Measurements from ENCODE around the gene THAP5.
"Not testable (repeated sequence)": the region's sequence is repeated elsewhere in the genome, so short reads cannot be mapped to it uniquely, and the experiment has no call there.

THAP5 gene

GRCh38 chr7:108541478-108541877 lies 28.0 kb downstream of the THAP5 start:
- TF ChIP-seq, protein P1, sequence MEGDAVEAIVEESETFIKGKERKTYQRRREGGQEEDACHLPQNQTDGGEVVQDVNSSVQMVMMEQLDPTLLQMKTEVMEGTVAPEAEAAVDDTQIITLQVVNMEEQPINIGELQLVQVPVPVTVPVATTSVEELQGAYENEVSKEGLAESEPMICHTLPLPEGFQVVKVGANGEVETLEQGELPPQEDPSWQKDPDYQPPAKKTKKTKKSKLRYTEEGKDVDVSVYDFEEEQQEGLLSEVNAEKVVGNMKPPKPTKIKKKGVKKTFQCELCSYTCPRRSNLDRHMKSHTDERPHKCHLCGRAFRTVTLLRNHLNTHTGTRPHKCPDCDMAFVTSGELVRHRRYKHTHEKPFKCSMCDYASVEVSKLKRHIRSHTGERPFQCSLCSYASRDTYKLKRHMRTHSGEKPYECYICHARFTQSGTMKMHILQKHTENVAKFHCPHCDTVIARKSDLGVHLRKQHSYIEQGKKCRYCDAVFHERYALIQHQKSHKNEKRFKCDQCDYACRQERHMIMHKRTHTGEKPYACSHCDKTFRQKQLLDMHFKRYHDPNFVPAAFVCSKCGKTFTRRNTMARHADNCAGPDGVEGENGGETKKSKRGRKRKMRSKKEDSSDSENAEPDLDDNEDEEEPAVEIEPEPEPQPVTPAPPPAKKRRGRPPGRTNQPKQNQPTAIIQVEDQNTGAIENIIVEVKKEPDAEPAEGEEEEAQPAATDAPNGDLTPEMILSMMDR (IDR thresholded peaks at IDR 0.05): no peak
- Histone ChIP-seq H3K27me3 (ENCODE audit: control insufficient read depth, insufficient read depth, low read length) (no peaks in the 10 kb centered on the region), H3K79me2 (no peaks in the 10 kb centered on the region)

GRCh38 chr7:108538685-108539084 lies 30.8 kb downstream of the THAP5 start:
- H3K36me3 ChIP-seq (ENCODE audit: control insufficient read depth, insufficient read depth, low read length); H3K9me3 ChIP-seq (ENCODE audit: control insufficient read depth, low read length): not testable (repeated sequence)

More at GRCh38 chr7:108541478-108541877, 28.0 kb downstream of the THAP5 start:
- H3K36me3 ChIP-seq (ENCODE audit: control insufficient read depth, insufficient read depth, low read length): no peaks in the 10 kb centered on the region
- no peak overlapping the region for H3K27ac ChIP-seq
- no peak overlapping the region for H2AFZ ChIP-seq
- H3K9ac ChIP-seq: no peak overlapping the region
- no peak overlapping the region for H3K4me3 ChIP-seq (ENCODE audit: low read depth, low read length)
- H3K4me2 ChIP-seq (ENCODE audit: low read length): no peak overlapping the region
- H3K4me1 ChIP-seq: no peaks in the 10 kb centered on the region
- H3K9me3 ChIP-seq (ENCODE audit: control insufficient read depth, low read length): no peaks in the 10 kb centered on the region

GRCh38 chr7:108538236-108538635 lies 31.3 kb downstream of the THAP5 start:
- H3K4me1 ChIP-seq; H3K9me3 ChIP-seq (ENCODE audit: control insufficient read depth, low read length); H3K27ac ChIP-seq; H3K9ac ChIP-seq; H3K4me3 ChIP-seq (ENCODE audit: low read depth, low read length); H2AFZ ChIP-seq; H3K4me2 ChIP-seq (ENCODE audit: low read length); H3K27me3 ChIP-seq (ENCODE audit: control insufficient read depth, insufficient read depth, low read length); H3K79me2 ChIP-seq; H3K36me3 ChIP-seq (ENCODE audit: control insufficient read depth, insufficient read depth, low read length): not testable (repeated sequence)

More at GRCh38 chr7:108538685-108539084, 30.8 kb downstream of the THAP5 start:
- H3K27ac ChIP-seq; H3K4me1 ChIP-seq; H2AFZ ChIP-seq; H3K79me2 ChIP-seq; H3K27me3 ChIP-seq (ENCODE audit: control insufficient read depth, insufficient read depth, low read length); H3K4me3 ChIP-seq (ENCODE audit: low read depth, low read length); H3K9ac ChIP-seq; H3K4me2 ChIP-seq (ENCODE audit: low read length): not testable (repeated sequence)

DNA sequence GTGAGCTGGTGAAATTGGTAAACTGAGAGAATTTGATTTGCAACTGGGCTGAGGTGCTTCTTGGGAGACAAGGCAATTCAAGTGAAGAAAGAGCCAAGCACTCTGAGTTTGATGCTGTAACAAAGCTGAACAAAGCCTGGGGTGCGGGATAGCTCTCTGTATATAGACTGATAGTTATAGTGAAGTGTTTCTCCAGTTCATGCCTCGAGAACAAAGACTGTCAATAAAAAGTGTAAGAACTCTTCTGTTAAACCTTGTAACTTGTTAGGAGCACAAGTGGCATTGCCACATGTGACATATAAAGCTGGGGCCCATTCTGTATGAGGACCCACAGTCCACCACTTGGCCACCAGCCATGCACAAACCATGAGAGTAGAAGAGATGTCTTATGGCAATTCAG lies 32.3 kb downstream of the THAP5 start:
- Histone ChIP-seq H3K4me1 (no peaks in the 10 kb centered on the region), H3K27ac (no peak overlapping the region), H3K36me3 (ENCODE audit: control insufficient read depth, insufficient read depth, low read length) (no peaks in the 10 kb centered on the region), H3K79me2 (no peaks in the 10 kb centered on the region), H3K27me3 (ENCODE audit: control insufficient read depth, insufficient read depth, low read length) (no peaks in the 10 kb centered on the region), H3K9me3 (ENCODE audit: control insufficient read depth, low read length) (no peaks in the 10 kb centered on the region), H3K4me3 (ENCODE audit: low read depth, low read length) (no peak overlapping the region), H2AFZ (no peak overlapping the region), H3K4me2 (ENCODE audit: low read length) (no peak overlapping the region), H3K9ac (no peak overlapping the region)
- TF ChIP-seq, protein P1 (IDR thresholded peaks at IDR 0.05): no peak

DNA sequence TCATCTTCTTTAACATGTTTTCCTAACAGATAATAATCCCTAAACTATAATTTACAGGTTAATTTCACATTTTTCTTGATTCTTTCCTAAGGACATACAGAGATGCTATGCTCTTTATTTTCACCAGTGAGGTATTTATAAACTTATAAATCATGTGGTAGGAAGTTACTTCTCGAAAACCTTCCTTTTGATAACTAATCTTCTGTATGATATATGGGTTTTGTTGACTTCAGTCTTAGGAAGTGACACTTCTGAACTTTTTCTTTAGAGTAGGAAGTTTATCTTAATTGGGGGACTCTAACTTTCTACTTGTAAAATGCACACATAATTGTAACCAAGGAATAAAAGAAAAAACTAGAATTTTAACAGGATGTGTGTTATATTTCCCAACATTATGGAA lies 33.8 kb downstream of the THAP5 start:
- H3K9ac ChIP-seq: no peak overlapping the region
- no peaks in the 10 kb centered on the region for H3K9me3 ChIP-seq (ENCODE audit: control insufficient read depth, low read length)
- H2AFZ ChIP-seq: no peak overlapping the region
- TF ChIP-seq, protein P1 (IDR thresholded peaks at IDR 0.05): no peak
- no peak overlapping the region for H3K4me2 ChIP-seq (ENCODE audit: low read length)
- H3K4me1 ChIP-seq: no peaks in the 10 kb centered on the region
- H3K27me3 ChIP-seq (ENCODE audit: control insufficient read depth, insufficient read depth, low read length): no peaks in the 10 kb centered on the region
- H3K27ac ChIP-seq: no peak overlapping the region
- H3K36me3 ChIP-seq (ENCODE audit: control insufficient read depth, insufficient read depth, low read length): no peaks in the 10 kb centered on the region
- no peaks in the 10 kb centered on the region for H3K79me2 ChIP-seq
- H3K4me3 ChIP-seq (ENCODE audit: low read depth, low read length): no peak overlapping the region

DNA sequence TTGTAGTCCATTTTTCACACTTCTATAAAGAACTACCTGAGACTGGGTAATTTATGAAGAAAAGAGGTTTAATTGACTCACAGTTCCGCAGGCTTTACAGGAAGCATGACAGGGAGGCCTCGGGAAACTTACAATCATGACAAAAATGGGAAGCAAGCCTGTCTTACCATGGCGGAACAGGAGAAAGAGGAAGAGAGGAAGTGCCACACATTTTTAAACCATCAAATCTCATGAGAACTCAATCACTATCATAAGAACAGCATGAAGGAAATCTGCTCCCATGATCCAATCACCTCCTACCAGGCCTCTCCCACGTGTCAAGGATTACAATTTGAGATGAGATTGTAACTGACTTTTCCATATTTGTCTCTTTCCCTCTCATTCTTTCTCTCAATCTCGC lies 34.2 kb downstream of the THAP5 start:
- Histone ChIP-seq H3K9ac (no peak overlapping the region), H3K27ac (no peak overlapping the region), H3K4me2 (ENCODE audit: low read length) (no peak overlapping the region), H3K4me3 (ENCODE audit: low read depth, low read length) (no peak overlapping the region), H2AFZ (no peak overlapping the region), H3K9me3 (ENCODE audit: control insufficient read depth, low read length) (no peaks in the 10 kb centered on the region), H3K36me3 (ENCODE audit: control insufficient read depth, insufficient read depth, low read length) (no peaks in the 10 kb centered on the region), H3K27me3 (ENCODE audit: control insufficient read depth, insufficient read depth, low read length) (no peaks in the 10 kb centered on the region), H3K79me2 (no peaks in the 10 kb centered on the region), H3K4me1 (no peaks in the 10 kb centered on the region)
- TF ChIP-seq, protein P1 (IDR thresholded peaks at IDR 0.05): no peak

All from parathyroid adenoma (tissue), 2 donors.